Endothelial cell (in vitro differentiated cells): ENCODE measurements around the gene ERN2. TPM values are rescaled to one million over a fixed set of nuclear protein-coding genes. Genes with fewer than 3 reads are reported as not detected.
A peak's percentile ranks its signal among the peaks of the same experiment; 100 is the strongest.

Experiments
- DNase-seq: peaks from one replicate; pipeline ENCODE4 v3.0.0; 2021; ENCODE audit warnings: low spot score
- H3K27ac Mint-ChIP-seq: one replicate; pipeline ENCODE4 v1.8.0; 2021; ENCODE audit warnings: mixed read lengths, inconsistent platforms; ENCODE audit not compliant: unreplicated experiment
- H3K27me3 Mint-ChIP-seq: one replicate; pipeline ENCODE4 v1.8.0; 2021; ENCODE audit warnings: mild to moderate bottlenecking, moderate library complexity, mixed read lengths, inconsistent platforms; ENCODE audit not compliant: unreplicated experiment
- H3K36me3 Mint-ChIP-seq: one replicate; pipeline ENCODE4 v1.8.0; 2021; ENCODE audit warnings: mild to moderate bottlenecking, low read depth, mixed read lengths, inconsistent platforms; ENCODE audit not compliant: unreplicated experiment
- H3K4me1 Mint-ChIP-seq: one replicate; pipeline ENCODE4 v1.8.0; 2021; ENCODE audit warnings: mild to moderate bottlenecking, mixed read lengths, inconsistent platforms; ENCODE audit not compliant: unreplicated experiment
- H3K4me3 Mint-ChIP-seq: one replicate; pipeline ENCODE4 v1.8.0; 2021; ENCODE audit warnings: mild to moderate bottlenecking, mixed read lengths, inconsistent platforms; ENCODE audit not compliant: unreplicated experiment
- H3K9me3 Mint-ChIP-seq: one replicate; pipeline ENCODE4 v1.8.0; 2021; ENCODE audit warnings: mixed read lengths, inconsistent platforms; ENCODE audit not compliant: unreplicated experiment
- CTCF ChIP-seq: fragments of 200-600 bp; sonication (generic); IDR thresholded peaks from one replicate; pipeline ENCODE4 v1.5.0; 2021; ENCODE audit warnings: antibody characterized with exemption; ENCODE audit not compliant: unreplicated experiment
- total RNA-seq: library from RNA; stranded (reverse); fragmentation: NEBNext Ultra II Directional; extraction: Animal tissue kit (Norgen Biotek cat#: 25700); gene quantifications from one replicate; pipeline ENCODE4 v1.2.1, GENCODE V29; 2021; ENCODE audit not compliant: unreplicated experiment

ERN2 gene
- total RNA-seq, 1 donor from 2014 or later: 0.80 TPM

GRCh38 chr16:23689442-23690187, 23.4 kb downstream of the ERN2 start:
- peak overlapping the region; percentile 47 for H3K4me3 Mint-ChIP-seq
- peaks cover under 1% of the 10 kb centered on the region for H3K4me1 Mint-ChIP-seq
- no peak overlapping the region for H3K27ac Mint-ChIP-seq
- no peak for DNase-seq
- H3K9me3 Mint-ChIP-seq: no peaks in the 10 kb centered on the region
- peaks cover 24% of the 10 kb centered on the region for H3K36me3 Mint-ChIP-seq
- TF ChIP-seq CTCF: no peak
- peaks cover 2% of the 10 kb centered on the region for H3K27me3 Mint-ChIP-seq

GRCh38 chr16:23687034-23687808, 25.8 kb downstream of the ERN2 start:
- Mint-ChIP-seq H3K4me1 (no peaks in the 10 kb centered on the region), H3K9me3 (no peaks in the 10 kb centered on the region), H3K4me3 (no peak overlapping the region), H3K27me3 (peaks cover 4% of the 10 kb centered on the region), H3K36me3 (peaks cover 30% of the 10 kb centered on the region), H3K27ac (no peak overlapping the region)
- DNase-seq: no peak
- TF ChIP-seq CTCF: no peak

GRCh38 chr16:23683487-23683886, 29.5 kb downstream of the ERN2 start:
- peaks cover 9% of the 10 kb centered on the region for H3K27me3 Mint-ChIP-seq
- no peak overlapping the region for H3K27ac Mint-ChIP-seq
- H3K4me3 Mint-ChIP-seq: no peak overlapping the region
- TF ChIP-seq CTCF: no peak
- DNase-seq: no peak
- peaks cover 13% of the 10 kb centered on the region for H3K4me1 Mint-ChIP-seq
- no peaks in the 10 kb centered on the region for H3K9me3 Mint-ChIP-seq
- H3K36me3 Mint-ChIP-seq: peaks cover 25% of the 10 kb centered on the region

GRCh38 chr16:23682181-23682580, 30.8 kb downstream of the ERN2 start:
- Mint-ChIP-seq H3K27me3 (peaks cover 9% of the 10 kb centered on the region), H3K27ac (no peak overlapping the region), H3K9me3 (no peaks in the 10 kb centered on the region), H3K4me3 (no peak overlapping the region), H3K36me3 (peaks cover 18% of the 10 kb centered on the region), H3K4me1 (peaks cover 16% of the 10 kb centered on the region)
- TF ChIP-seq CTCF: no peak
- no peak for DNase-seq

GRCh38 chr16:23679986-23680336, 33.1 kb downstream of the ERN2 start:
- H3K4me1 Mint-ChIP-seq: peaks cover 16% of the 10 kb centered on the region
- peaks cover 7% of the 10 kb centered on the region for H3K27me3 Mint-ChIP-seq
- H3K4me3 Mint-ChIP-seq: peak overlapping the region; percentile 89
- no peak overlapping the region for H3K27ac Mint-ChIP-seq
- TF ChIP-seq CTCF: no peak
- H3K9me3 Mint-ChIP-seq: no peaks in the 10 kb centered on the region
- DNase-seq: no peak
- peaks cover 17% of the 10 kb centered on the region for H3K36me3 Mint-ChIP-seq
